Left ventricle myocardium inferior (tissue), 1 donor: Measurements from ENCODE around the gene SOWAHA. TPM values are rescaled to one million over a fixed set of nuclear protein-coding genes. Genes with fewer than 3 reads are reported as not detected.

Experiments
- DNase-seq: peaks from one replicate; pipeline ENCODE4 v3.0.0-alpha.2; 2020
- H3K27ac ChIP-seq: fragments of 200-600 bp; replicated peaks from 2 replicates; pipeline ENCODE4 v1.8.0; 2021
- H3K27me3 ChIP-seq: fragments of 200-600 bp; 2 replicates; pipeline ENCODE4 v1.8.0; 2021; ENCODE audit warnings: low read depth
- H3K36me3 ChIP-seq: fragments of 200-600 bp; 2 replicates; pipeline ENCODE4 v1.8.0; 2021
- H3K4me1 ChIP-seq: fragments of 200-600 bp; 2 replicates; pipeline ENCODE4 v1.8.0; 2021
- H3K4me3 ChIP-seq: fragments of 200-600 bp; 2 replicates; pipeline ENCODE4 v1.8.0; 2021; ENCODE audit warnings: mild to moderate bottlenecking, moderate library complexity
- H3K9me3 ChIP-seq: fragments of 200-600 bp; replicated peaks from 2 replicates; pipeline ENCODE4 v1.8.0; 2021
- CTCF ChIP-seq: fragments of 200-600 bp; IDR thresholded peaks from 2 replicates; pipeline ENCODE4 v1.8.0; 2021; ENCODE audit warnings: antibody characterized with exemption, mild to moderate bottlenecking, borderline replicate concordance
- intact Hi-C: fragments of 100-400 bp; cut with micrococcal nuclease; formaldehyde crosslinking; loops from one replicate; pipeline ENCODE4 v1.11.0; 2022
- total RNA-seq: library from RNA; stranded (reverse); fragmentation: NEBNext Ultra II Directional; extraction: Animal tissue kit (Norgen Biotek cat#: 25700); gene quantifications from one replicate; pipeline ENCODE4 v1.2.1, GENCODE V29; 2021
- donor health status: DM: no; HTN: yes; CAD: no; lungs with severe emphysema.

SOWAHA gene
- total RNA-seq, 1 donor from 2014 or later = not detected

GRCh38 chr5:132820162-132820754 lies 7.2 kb downstream of the SOWAHA start:
- Histone ChIP-seq H3K9me3 (no peaks in the 10 kb centered on the region), H3K36me3 (peaks cover 4% of the 10 kb centered on the region), H3K27me3 (peaks cover 8% of the 10 kb centered on the region), H3K27ac (no peak overlapping the region), H3K4me1 (peaks cover 17% of the 10 kb centered on the region), H3K4me3 (peak overlapping the region; percentile 29)
- DNase-seq = peak; percentile 89
- intact Hi-C loops = no loop called here
- TF ChIP-seq CTCF = peak; percentile 93

- peaks cover 4% of the 10 kb centered on the region for H3K36me3 ChIP-seq
- H3K4me3 ChIP-seq = no peak overlapping the region
- H3K27me3 ChIP-seq = peaks cover 8% of the 10 kb centered on the region
- TF ChIP-seq CTCF = no peak
- intact Hi-C loops = no loop called here
- no peak for DNase-seq
- H3K4me1 ChIP-seq = peaks cover 24% of the 10 kb centered on the region
- no peaks in the 10 kb centered on the region for H3K9me3 ChIP-seq
- no peak overlapping the region for H3K27ac ChIP-seq
Observed at GRCh38 chr5:132821350-132821749, 8.2 kb downstream of the SOWAHA start.

- TF ChIP-seq CTCF = no peak
- Histone ChIP-seq H3K4me1 (peaks cover 28% of the 10 kb centered on the region), H3K27me3 (peaks cover 8% of the 10 kb centered on the region), H3K36me3 (peaks cover 4% of the 10 kb centered on the region), H3K9me3 (no peaks in the 10 kb centered on the region), H3K27ac (no peak overlapping the region), H3K4me3 (no peak overlapping the region)
- DNase-seq = no peak
- intact Hi-C loops = no loop called here
Observed at GRCh38 chr5:132821791-132822190, 8.7 kb downstream of the SOWAHA start.

- Histone ChIP-seq H3K27ac (peak overlapping the region; percentile 23), H3K27me3 (peaks cover 8% of the 10 kb centered on the region), H3K4me3 (peak overlapping the region; percentile 55), H3K36me3 (peaks cover 4% of the 10 kb centered on the region), H3K9me3 (no peaks in the 10 kb centered on the region), H3K4me1 (peaks cover 28% of the 10 kb centered on the region)
- no peak for DNase-seq
- intact Hi-C loops = no loop called here
- no peak for TF ChIP-seq CTCF
Observed at GRCh38 chr5:132822650-132823480, 9.8 kb downstream of the SOWAHA start.

GRCh38 chr5:132823481-132824050 lies 10.5 kb downstream of the SOWAHA start:
- Histone ChIP-seq H3K27me3 (peaks cover 8% of the 10 kb centered on the region), H3K27ac (peak overlapping the region; percentile 23), H3K36me3 (peaks cover 4% of the 10 kb centered on the region), H3K4me1 (peaks cover 28% of the 10 kb centered on the region), H3K9me3 (no peaks in the 10 kb centered on the region), H3K4me3 (peak overlapping the region; percentile 55)
- DNase-seq = no peak
- no peak for TF ChIP-seq CTCF
- intact Hi-C loops = no loop called here
